ENCODE measurements around the gene WSB1. TPM values are rescaled to one million over a fixed set of nuclear protein-coding genes. Genes with fewer than 3 reads are reported as not detected.
A peak's percentile ranks its signal among the peaks of the same experiment; 100 is the strongest.
"Not testable (repeated sequence)": the region's sequence is repeated elsewhere in the genome, so short reads cannot be mapped to it uniquely, and the experiment has no call there.

The WSB1 gene
- total RNA-seq, 1 donor from 2014 or later = 256 TPM

DNA sequence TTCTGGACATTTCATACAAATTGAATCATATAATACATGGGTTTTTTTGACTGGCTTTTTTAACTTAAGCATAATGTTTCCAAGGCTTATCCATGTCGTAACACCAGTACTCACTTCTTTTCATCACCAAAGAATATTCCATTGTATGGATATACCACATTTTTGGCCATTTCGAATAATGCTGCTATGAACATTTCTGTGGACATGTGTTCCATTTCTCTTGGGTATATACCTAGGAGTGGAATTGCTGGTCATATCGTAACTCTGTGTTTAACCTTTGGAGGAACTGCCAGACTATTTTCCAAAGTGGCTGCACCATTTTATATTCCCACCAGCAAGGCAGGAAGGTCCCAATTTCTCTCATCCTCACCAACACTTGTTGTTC is 46.0 kb upstream of the WSB1 start:
- Histone ChIP-seq H3K4me3 (ENCODE audit: low read depth, low read length) (no peak overlapping the region), H3K36me3 (ENCODE audit: control insufficient read depth, insufficient read depth, low read length) (no peaks in the 10 kb centered on the region), H3K27me3 (ENCODE audit: control insufficient read depth, insufficient read depth, low read length) (no peaks in the 10 kb centered on the region)
- DNase-seq (ENCODE audit: low read depth) = no peak
- FAIRE-seq = no peak
- TF ChIP-seq, protein P1, sequence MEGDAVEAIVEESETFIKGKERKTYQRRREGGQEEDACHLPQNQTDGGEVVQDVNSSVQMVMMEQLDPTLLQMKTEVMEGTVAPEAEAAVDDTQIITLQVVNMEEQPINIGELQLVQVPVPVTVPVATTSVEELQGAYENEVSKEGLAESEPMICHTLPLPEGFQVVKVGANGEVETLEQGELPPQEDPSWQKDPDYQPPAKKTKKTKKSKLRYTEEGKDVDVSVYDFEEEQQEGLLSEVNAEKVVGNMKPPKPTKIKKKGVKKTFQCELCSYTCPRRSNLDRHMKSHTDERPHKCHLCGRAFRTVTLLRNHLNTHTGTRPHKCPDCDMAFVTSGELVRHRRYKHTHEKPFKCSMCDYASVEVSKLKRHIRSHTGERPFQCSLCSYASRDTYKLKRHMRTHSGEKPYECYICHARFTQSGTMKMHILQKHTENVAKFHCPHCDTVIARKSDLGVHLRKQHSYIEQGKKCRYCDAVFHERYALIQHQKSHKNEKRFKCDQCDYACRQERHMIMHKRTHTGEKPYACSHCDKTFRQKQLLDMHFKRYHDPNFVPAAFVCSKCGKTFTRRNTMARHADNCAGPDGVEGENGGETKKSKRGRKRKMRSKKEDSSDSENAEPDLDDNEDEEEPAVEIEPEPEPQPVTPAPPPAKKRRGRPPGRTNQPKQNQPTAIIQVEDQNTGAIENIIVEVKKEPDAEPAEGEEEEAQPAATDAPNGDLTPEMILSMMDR (IDR thresholded peaks at IDR 0.05; ENCODE audit: insufficient read depth, low read length, severe bottlenecking) = no peak

DNA sequence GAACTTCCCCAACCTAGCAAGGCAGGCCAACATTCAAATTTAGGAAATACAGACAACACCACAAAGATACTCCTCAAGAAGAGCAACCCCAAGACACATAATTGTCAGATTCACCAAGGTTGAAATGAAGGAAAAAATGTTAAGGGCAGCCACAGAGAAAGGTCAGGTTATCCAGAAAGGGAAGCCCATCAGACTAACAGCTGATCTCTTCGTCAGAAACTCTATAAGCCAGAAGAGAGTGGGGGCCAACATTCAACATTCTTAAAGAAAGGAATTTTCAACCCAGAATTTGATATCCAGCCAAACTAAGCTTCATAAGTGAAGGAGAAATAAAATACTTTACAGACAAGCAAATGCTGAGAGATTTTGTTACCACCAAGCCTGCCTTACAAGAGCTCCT is 43.1 kb upstream of the WSB1 start:
- not testable (repeated sequence) for H3K36me3 ChIP-seq (ENCODE audit: control insufficient read depth, insufficient read depth, low read length); H3K4me3 ChIP-seq (ENCODE audit: low read depth, low read length); FAIRE-seq; H3K27me3 ChIP-seq (ENCODE audit: control insufficient read depth, insufficient read depth, low read length); DNase-seq (ENCODE audit: low read depth)

DNA sequence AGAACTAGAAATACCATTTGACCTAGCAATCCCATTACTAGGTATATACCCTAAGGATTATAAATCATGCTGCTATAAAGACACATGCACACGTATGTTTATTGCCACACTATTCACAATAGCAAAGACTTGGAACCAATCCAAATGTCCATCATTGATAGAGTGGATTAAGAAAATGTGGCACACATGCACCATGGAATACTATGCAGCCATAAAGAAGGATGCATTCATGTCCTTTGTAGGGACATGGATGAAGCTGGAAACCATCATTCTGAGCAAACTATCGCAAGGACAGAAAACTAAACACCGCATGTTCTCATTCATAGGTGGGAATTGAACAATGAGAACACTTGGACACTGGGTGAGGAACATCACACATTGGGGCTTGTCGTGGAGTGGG is 39.1 kb upstream of the WSB1 start:
- not testable (repeated sequence) for DNase-seq (ENCODE audit: low read depth); FAIRE-seq; H3K4me3 ChIP-seq (ENCODE audit: low read depth, low read length); H3K27me3 ChIP-seq (ENCODE audit: control insufficient read depth, insufficient read depth, low read length); H3K36me3 ChIP-seq (ENCODE audit: control insufficient read depth, insufficient read depth, low read length)

DNA sequence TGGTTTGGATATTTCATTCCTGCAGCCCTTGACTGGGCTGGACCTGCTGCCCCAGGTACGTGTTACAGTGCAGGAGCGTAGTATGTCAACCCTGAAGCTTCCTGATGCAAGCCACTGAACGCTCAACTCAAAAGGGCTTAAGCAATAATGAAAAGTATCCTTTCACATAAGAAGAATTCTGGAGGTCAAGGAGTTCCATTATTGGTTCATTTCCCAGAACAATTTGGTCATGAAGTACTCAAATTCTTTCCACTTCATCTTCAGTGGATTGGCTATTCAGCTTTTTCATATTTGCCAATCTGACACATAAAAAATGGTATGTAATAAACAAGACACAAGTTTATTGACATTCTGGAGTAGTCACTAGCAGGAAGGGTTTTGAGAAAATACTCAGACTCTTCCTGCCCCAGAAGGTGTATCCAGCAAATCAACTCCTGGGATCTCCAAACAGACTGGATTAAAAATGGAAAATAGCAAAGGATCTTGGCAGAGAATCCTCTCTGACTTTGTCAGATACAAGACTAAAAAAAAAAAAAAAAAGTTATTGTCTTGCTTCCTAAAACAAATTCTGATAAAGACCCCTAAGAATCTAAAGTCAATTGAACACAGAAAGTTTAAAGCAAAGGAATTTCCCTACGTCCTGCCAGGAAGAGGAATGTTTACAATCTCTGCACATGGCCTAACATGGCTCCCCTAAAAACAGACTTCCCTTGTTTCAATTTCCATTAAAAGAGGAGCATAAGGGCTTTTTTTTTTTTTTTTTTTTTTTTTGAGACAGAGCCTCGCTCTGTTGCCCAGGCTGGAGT is 37.5 kb upstream of the WSB1 start:
- DNase-seq (ENCODE audit: low read depth) (peak; percentile 59), FAIRE-seq (no peak)
- TF ChIP-seq, protein P1 (IDR thresholded peaks at IDR 0.05; ENCODE audit: insufficient read depth, low read length, severe bottlenecking) = no peak
- Histone ChIP-seq H3K4me3 (ENCODE audit: low read depth, low read length) (no peak overlapping the region), H3K27me3 (ENCODE audit: control insufficient read depth, insufficient read depth, low read length) (no peaks in the 10 kb centered on the region), H3K36me3 (ENCODE audit: control insufficient read depth, insufficient read depth, low read length) (no peaks in the 10 kb centered on the region)

DNA sequence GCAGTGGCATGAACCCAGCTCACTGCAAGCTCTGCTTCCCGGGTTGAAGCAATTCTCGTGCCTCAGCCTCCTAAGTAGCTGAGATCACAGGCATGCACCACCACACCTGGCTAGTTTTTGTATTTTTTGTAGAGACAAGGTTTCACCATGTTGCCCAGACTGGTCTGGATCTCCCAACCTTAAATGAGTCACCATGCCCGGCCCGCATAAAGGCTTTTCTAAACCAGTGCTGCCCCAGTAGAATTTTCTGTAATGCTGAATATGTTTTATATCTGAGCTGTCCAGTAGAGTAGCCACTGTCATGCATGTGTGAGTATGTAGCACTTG is 36.9 kb upstream of the WSB1 start:
- FAIRE-seq (no peak), DNase-seq (ENCODE audit: low read depth) (peak; percentile 50)
- no peaks in the 10 kb centered on the region for H3K36me3 ChIP-seq (ENCODE audit: control insufficient read depth, insufficient read depth, low read length)
- no peaks in the 10 kb centered on the region for H3K27me3 ChIP-seq (ENCODE audit: control insufficient read depth, insufficient read depth, low read length)
- TF ChIP-seq, protein P1 (IDR thresholded peaks at IDR 0.05; ENCODE audit: insufficient read depth, low read length, severe bottlenecking) = no peak
- H3K4me3 ChIP-seq (ENCODE audit: low read depth, low read length) = no peak overlapping the region

DNA sequence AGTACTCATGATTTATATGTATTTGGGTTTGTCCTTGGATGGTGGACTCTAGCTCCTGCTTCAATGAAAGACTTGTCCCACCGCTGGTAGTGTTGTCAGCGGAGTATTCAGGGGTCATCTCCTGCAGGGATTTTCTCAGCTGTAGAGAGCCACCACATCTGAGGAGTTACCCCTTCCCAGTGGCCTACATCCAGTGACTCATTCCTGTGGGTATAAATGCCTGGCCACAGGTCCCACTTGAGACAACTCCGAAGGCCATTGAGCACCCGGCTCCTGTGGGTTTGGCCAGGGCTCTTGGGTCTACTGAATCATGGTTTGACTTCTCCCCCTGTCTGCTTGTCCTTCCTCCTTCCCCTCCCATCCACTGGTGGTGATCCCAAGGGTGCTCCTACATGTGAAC is 34.6 kb upstream of the WSB1 start:
- TF ChIP-seq, protein P1 (IDR thresholded peaks at IDR 0.05; ENCODE audit: insufficient read depth, low read length, severe bottlenecking) = no peak
- FAIRE-seq = no peak
- Histone ChIP-seq H3K36me3 (ENCODE audit: control insufficient read depth, insufficient read depth, low read length) (no peaks in the 10 kb centered on the region), H3K27me3 (ENCODE audit: control insufficient read depth, insufficient read depth, low read length) (no peaks in the 10 kb centered on the region), H3K4me3 (ENCODE audit: low read depth, low read length) (no peak overlapping the region)
- DNase-seq (ENCODE audit: low read depth) = no peak

DNA sequence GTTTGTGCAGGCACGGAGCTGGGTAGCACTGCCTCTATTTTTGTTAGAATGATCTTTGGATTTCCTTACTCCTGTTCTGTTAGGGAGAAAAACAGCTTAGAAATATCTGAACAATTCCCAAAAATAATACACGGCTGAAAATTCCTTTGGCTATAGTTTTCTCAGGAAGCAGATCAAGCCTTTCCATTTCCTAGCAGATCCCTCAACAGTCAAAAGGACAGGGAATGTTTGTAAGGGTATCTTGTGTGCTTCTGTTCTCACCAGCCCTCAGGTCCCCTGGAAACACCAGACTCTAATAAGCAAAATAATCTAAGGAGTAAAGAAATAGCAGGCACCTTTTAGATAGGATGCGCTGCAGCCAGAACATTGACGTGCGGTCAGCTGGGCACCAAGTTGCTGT is 30.5 kb upstream of the WSB1 start:
- TF ChIP-seq, protein P1 (IDR thresholded peaks at IDR 0.05; ENCODE audit: insufficient read depth, low read length, severe bottlenecking) = no peak
- FAIRE-seq (no peak), DNase-seq (ENCODE audit: low read depth) (no peak)
- H3K27me3 ChIP-seq (ENCODE audit: control insufficient read depth, insufficient read depth, low read length) = no peaks in the 10 kb centered on the region
- H3K36me3 ChIP-seq (ENCODE audit: control insufficient read depth, insufficient read depth, low read length) = no peaks in the 10 kb centered on the region
- no peak overlapping the region for H3K4me3 ChIP-seq (ENCODE audit: low read depth, low read length)

Measured in bronchial epithelial cell (primary cell).